ENCODE data around the gene MBD5. TPM values are rescaled to one million over a fixed set of nuclear protein-coding genes. Genes with fewer than 3 reads are reported as not detected.

Gene MBD5
- total RNA-seq, 1 experiment from 2014 or later, result 33.9 TPM

- DNase-seq (ENCODE audit: unreplicated experiment), result no peak
- Mint-ChIP-seq H3K4me3 (ENCODE audit: unreplicated experiment) (no peak overlapping the region), H3K27me3 (ENCODE audit: insufficient read depth, unreplicated experiment) (no peaks in the 10 kb centered on the region), H3K9me3 (ENCODE audit: unreplicated experiment) (no peaks in the 10 kb centered on the region), H3K4me1 (ENCODE audit: insufficient read depth, unreplicated experiment) (no peaks in the 10 kb centered on the region), H3K27ac (ENCODE audit: low read depth, unreplicated experiment) (no peak overlapping the region), H3K36me3 (ENCODE audit: insufficient read depth, unreplicated experiment) (no peaks in the 10 kb centered on the region)
- POLR2A ChIA-PET, result no interaction called here
- intact Hi-C loops (cut with micrococcal nuclease), result no loop called here
- CTCF ChIA-PET, result no interaction called here
- BruUV-seq (replicated peaks), result no TSS peak
- TF ChIP-seq CTCF (IDR thresholded peaks at IDR 0.05; ENCODE audit: unreplicated experiment), result no peak
Observed at GRCh38 chr2:148167855-148168254, 147.0 kb downstream of the MBD5 start.

- no peaks in the 10 kb centered on the region for H3K9me3 Mint-ChIP-seq (ENCODE audit: unreplicated experiment)
- POLR2A ChIA-PET, result no interaction called here
- BruUV-seq (replicated peaks), result no TSS peak
- no peaks in the 10 kb centered on the region for H3K36me3 Mint-ChIP-seq (ENCODE audit: insufficient read depth, unreplicated experiment)
- no peaks in the 10 kb centered on the region for H3K27me3 Mint-ChIP-seq (ENCODE audit: insufficient read depth, unreplicated experiment)
- no peak for DNase-seq (ENCODE audit: unreplicated experiment)
- no peaks in the 10 kb centered on the region for H3K4me1 Mint-ChIP-seq (ENCODE audit: insufficient read depth, unreplicated experiment)
- intact Hi-C loops (cut with micrococcal nuclease), result no loop called here
- no peak overlapping the region for H3K4me3 Mint-ChIP-seq (ENCODE audit: unreplicated experiment)
- H3K27ac Mint-ChIP-seq (ENCODE audit: low read depth, unreplicated experiment), result no peak overlapping the region
- TF ChIP-seq CTCF (IDR thresholded peaks at IDR 0.05; ENCODE audit: unreplicated experiment), result no peak
- CTCF ChIA-PET, result no interaction called here
Observed at GRCh38 chr2:148172131-148172753, 151.4 kb downstream of the MBD5 start.

- BruUV-seq (replicated peaks), result no TSS peak
- no peak for TF ChIP-seq CTCF (IDR thresholded peaks at IDR 0.05; ENCODE audit: unreplicated experiment)
- Mint-ChIP-seq H3K9me3 (ENCODE audit: unreplicated experiment) (no peaks in the 10 kb centered on the region), H3K27me3 (ENCODE audit: insufficient read depth, unreplicated experiment) (no peaks in the 10 kb centered on the region), H3K4me3 (ENCODE audit: unreplicated experiment) (no peak overlapping the region), H3K36me3 (ENCODE audit: insufficient read depth, unreplicated experiment) (no peaks in the 10 kb centered on the region), H3K27ac (ENCODE audit: low read depth, unreplicated experiment) (no peak overlapping the region), H3K4me1 (ENCODE audit: insufficient read depth, unreplicated experiment) (no peaks in the 10 kb centered on the region)
- no peak for DNase-seq (ENCODE audit: unreplicated experiment)
- intact Hi-C loops (cut with micrococcal nuclease), result no loop called here
- CTCF ChIA-PET, result no interaction called here
- POLR2A ChIA-PET, result no interaction called here
Observed at GRCh38 chr2:148173168-148173567, 152.3 kb downstream of the MBD5 start.

GRCh38 chr2:148177559-148177958 is 156.7 kb downstream of the MBD5 start:
- CTCF ChIA-PET, result no interaction called here
- Mint-ChIP-seq H3K27me3 (ENCODE audit: insufficient read depth, unreplicated experiment) (no peaks in the 10 kb centered on the region), H3K4me1 (ENCODE audit: insufficient read depth, unreplicated experiment) (no peaks in the 10 kb centered on the region), H3K36me3 (ENCODE audit: insufficient read depth, unreplicated experiment) (no peaks in the 10 kb centered on the region), H3K9me3 (ENCODE audit: unreplicated experiment) (no peaks in the 10 kb centered on the region), H3K27ac (ENCODE audit: low read depth, unreplicated experiment) (no peak overlapping the region), H3K4me3 (ENCODE audit: unreplicated experiment) (no peak overlapping the region)
- DNase-seq (ENCODE audit: unreplicated experiment), result no peak
- POLR2A ChIA-PET, result interaction anchor here (0.6 kb wide), 1 partner anchor 101 kb away, joined by 3 read pairs; no protein-coding TSS in a partner anchor
- intact Hi-C loops (cut with micrococcal nuclease), result no loop called here
- no TSS peak for BruUV-seq (replicated peaks)
- TF ChIP-seq CTCF (IDR thresholded peaks at IDR 0.05; ENCODE audit: unreplicated experiment), result no peak

Data from MCF 10A (cell line).